ENCODE results near the gene POPDC3. TPM values are rescaled to one million over a fixed set of nuclear protein-coding genes. Genes with fewer than 3 reads are reported as not detected.
"Not testable (repeated sequence)": the region's sequence is repeated elsewhere in the genome, so short reads cannot be mapped to it uniquely, and the experiment has no call there.

The POPDC3 gene
- total RNA-seq, 1 donor from 2014 or later: 9.7 TPM

DNA sequence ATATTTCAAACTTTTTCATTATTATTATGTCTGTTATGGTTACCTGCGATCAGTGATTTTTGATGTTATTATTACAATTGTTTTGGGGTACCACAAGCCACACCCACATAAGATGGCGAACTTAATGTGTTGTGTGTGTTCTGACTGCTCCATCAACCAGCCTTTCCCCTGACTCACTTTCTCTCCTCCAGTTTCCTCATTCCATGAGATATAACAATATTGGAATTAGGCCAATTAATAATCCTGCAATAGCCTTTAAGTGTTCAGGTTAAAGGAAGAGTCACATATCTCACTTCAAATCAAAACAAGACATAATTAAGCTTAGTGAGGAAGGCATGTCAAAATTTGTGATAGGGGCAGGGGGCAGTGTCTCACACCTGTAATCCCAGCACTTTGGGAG, 16.3 kb upstream of the POPDC3 start:
- no peak for DNase-seq (ENCODE audit: extremely low read depth, low read depth, low spot score)

DNA sequence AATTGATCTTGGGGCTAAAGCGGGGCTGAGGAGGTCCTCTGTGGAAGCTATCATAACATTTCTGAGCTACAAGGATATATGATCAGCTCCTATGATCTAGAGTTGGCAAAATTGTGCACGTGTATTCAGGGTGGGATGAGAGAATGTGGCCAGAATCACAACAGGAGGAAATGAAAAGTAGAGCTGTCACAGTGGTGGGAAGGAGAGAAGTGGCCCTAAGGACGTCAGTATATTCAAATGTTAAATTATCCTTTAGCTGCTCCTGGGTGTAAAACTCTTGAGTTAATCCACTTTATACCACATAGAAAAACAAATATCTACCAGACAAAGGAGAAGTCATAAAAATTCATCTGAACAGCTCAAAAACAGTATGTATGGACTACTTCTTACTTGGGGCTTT, 14.8 kb upstream of the POPDC3 start:
- no peak for DNase-seq (ENCODE audit: extremely low read depth, low read depth, low spot score)

DNA sequence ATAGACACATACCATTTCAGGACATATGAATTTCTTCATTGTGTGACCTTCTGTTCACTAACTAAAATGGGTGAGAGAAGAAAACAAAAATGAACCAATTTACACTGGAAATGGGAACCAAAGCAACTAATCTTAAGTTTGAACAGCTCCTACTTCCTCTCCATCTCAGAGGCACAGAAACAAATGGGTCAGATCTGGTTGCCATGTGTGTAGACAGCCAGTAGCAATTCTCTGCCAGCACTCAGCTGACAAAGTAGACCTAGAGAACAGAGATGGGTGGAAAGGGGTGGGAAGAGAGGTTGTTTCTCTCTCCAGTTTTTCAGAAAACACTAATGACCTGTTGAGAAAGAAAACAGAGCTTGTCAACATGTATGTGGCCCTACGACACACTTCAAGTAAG, 14.3 kb upstream of the POPDC3 start:
- DNase-seq (ENCODE audit: extremely low read depth, low read depth, low spot score): no peak

DNA sequence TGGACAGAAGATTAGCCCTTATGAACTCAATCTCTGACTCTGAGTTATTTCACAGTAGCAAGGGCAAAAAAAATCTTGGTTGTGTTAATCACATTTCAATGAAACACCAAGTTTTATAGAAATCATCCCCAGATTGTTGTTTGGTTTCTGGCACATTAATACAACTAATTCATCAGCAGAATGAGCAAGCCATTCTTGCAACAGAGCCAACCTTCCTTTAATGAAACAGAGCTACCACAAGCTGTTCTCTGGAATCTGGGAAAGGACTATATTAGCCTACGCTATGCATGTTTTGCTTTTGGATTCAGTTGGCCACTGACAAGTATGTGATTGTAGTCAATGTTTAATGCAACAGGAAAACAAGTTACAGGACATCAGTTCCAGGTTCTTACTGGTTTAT, 13.8 kb upstream of the POPDC3 start:
- DNase-seq (ENCODE audit: extremely low read depth, low read depth, low spot score): no peak

DNA sequence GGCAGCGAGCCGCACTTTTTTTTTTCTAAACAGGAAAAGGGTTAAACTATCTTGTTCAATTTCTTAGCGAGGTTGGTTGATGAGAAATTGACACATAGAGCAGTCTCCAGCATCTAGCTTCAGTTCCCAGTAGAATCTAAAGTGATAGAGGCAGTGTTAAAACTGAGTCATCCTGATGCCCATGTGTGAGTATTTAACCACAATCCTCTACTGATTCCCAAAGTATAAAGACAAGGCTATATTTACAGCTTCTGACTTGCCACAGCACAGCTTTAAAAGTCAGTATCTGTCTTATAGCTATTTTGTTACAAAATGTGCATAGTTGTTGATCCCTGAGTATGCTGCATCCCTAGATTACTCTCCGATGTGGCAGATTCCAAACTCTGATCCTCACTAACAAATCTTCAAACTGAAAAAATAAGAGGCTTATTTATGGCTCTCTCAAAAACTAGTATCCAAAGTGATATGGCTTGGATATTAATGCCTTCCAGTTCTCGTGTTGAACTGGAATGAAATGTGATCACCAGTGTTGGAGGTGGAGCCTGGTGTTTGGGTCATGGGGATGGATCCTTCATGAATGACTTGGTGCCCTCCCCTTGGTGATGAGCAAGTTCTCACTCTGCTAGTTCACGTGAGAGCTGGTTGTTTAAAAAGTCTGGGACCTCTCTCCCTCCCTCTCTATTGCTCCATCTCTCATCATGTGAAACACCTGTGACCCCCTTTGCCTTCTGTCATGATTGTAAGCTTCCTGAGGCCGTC, 13.1 kb upstream of the POPDC3 start:
- no peak for DNase-seq (ENCODE audit: extremely low read depth, low read depth, low spot score)

DNA sequence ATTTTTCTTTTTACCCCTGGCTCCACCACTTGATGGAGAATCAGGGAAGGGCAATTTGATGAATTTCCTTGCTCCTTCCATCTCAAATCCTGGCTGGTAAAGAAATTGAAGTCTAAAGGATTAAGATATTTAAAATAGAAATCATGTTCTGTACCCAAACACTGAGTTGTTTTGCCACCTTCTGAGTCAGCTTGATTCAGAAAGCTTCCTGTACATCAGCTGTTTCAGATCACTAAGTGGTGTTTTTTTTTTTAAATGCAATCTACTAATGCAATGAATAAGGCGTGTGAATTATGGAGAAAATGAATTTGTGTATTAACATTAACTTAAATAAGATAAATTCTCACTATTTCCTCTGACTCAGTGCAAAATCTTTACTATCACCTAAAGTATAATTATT, 11.5 kb upstream of the POPDC3 start:
- DNase-seq (ENCODE audit: extremely low read depth, low read depth, low spot score): no peak

DNA sequence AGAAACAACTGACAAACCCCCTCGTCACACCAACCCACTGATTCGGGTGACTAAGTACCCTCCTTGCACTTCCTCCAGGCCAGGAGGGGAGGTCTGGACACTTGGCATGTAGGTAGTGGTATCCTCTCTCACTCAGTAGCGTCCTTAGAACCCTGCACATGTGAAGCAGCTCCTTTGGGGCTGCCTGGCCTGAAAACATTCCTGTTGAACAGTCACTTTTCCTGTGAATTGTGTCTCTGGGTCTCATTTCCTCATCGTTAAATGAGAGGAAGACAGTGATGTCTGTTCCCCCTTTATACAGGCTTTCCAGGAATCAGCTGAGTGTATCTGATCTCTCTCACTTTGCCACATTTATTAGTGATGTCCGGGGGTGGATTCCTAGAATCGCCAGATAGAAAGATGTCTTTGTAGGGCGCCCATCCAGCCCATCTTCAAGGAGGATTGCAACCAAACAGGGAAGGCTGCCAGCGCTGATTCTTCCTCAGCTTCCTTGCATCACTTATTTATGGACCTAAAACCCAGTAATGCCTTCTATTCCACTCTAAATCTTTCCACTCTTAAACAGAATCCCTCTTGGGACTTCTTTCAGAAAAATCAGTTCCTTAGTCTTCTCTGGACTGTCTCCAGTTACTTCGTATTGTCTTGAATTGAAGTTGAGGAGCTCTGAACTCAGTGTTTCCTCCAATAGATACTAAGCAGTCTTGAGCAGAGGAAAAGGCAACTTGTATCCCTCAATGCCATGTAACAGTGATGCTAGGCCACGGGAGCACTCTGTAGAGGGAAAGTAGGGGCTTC, 9.4 kb upstream of the POPDC3 start:
- DNase-seq (ENCODE audit: extremely low read depth, low read depth, low spot score): no peak

DNA sequence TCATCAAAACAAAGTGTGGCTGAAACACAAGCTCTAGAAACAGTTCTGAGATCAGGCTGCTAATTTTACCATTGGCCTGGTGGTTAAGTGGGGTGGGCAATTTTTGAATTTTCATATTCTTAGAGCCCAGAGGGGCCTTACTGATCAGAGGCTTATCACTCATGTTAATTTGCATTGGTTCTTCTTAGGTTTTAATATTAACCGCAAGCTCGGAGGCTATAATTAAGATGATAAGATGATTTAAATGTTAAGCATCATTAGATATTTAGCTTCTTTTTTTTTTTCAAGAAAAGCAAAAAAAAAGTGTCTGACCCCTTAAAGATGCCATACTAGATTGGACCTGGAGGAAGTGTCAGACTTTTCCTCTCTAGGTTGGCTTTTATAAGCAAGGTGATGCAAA, 8.4 kb upstream of the POPDC3 start:
- DNase-seq (ENCODE audit: extremely low read depth, low read depth, low spot score): no peak

DNA sequence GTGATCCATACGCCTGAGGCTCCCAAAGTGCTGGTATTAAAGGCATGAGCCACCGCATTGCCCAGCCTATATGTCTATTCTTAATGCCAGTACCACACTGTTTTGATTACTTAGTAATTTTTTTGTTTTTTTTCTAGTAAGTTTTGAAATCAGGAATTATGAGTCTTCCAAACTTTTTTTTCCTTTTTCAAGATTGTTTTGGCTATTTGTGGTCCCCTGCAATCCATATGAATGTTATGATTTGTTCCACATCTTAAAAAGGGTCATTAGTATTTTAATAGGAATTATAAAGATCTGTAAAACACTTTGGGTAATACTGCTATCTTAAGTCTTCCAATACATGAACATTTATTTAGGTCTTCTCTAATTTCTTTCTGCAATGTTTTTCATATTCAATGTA, 6.8 kb upstream of the POPDC3 start:
- DNase-seq (ENCODE audit: extremely low read depth, low read depth, low spot score): no peak

DNA sequence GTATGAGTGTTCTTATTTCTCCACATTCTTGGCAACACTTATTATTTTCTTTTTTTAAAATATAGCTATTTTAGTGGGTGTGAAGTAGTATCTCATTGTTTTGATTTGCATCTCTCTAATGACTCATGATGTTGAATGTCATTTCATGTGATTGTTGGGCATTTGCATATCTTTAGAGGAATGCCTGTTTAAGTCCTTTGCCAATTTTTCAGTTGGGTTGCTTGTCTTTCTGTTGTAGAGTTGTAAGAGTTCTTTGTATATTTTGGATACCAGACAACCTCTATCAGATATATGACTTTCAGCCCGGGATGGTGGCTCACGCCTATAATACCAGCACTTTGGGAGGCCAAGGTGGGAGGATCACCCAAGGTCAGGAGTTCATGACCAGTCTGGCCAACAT, 5.1 kb upstream of the POPDC3 start:
- no peak for DNase-seq (ENCODE audit: extremely low read depth, low read depth, low spot score)

DNA sequence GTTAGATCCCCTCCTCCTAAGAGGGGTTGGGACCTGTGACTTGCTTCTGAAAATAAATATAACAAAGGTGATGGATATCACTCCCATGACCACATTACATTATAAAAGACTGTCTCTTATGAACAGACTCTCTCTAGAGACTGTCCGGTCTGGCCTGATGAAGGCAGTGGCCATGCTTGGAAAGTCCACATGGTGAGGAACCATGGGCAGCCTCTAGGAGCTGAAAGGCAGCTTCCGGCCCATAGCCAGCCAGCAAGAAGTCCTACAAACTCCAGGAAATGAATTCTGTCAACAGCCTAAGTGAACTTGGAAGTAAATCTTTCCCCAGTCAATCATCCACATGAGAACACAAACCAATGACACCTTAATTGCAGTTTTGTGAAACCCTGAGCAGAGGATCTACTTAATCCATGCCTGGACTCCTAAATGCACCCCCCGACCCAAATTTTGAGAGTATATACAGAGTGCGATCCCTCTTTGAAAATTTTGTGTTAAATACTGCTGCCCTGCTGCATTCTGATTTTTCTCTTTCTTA, 2.2 kb upstream of the POPDC3 start:
- DNase-seq (ENCODE audit: extremely low read depth, low read depth, low spot score): no peak

DNA sequence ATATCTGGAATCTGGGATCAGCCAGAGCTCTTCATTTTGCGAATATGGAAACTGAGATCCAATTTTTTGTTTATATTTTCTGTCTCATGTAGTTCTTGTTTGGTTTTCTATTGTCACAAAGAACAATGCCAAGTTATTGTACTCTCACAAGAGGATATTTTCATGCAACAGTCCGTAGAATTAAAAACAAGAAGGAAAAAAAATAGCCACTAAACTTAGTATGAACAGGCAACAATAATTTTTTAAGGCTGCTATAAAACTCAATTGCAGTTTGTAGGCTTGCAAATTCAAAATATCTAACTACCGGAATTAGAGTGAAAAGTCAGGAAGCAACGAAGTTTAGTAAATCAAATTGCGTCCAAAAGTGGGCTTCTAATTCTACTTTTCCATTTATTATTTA, 1.2 kb downstream of the POPDC3 start:
- no peak for DNase-seq (ENCODE audit: extremely low read depth, low read depth, low spot score)

DNA sequence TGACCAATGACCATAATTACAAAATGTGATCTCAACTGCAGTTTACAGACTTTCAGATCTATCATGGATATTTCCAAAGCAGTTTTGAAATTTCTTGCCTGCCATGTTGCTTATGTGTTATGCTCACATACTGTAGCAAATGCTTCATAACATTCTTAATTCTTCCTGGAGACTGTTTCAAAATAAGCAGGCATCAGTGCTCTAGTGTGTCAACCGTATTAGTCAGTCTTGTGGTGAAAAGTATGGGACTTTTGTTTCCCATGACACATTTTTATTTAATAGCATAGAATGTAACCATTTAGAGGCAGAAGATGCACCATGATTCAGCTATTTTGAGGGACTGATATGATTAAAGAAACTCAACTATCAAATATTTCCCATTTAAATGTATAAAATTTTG, 1.7 kb downstream of the POPDC3 start:
- no peak for DNase-seq (ENCODE audit: extremely low read depth, low read depth, low spot score)

DNA sequence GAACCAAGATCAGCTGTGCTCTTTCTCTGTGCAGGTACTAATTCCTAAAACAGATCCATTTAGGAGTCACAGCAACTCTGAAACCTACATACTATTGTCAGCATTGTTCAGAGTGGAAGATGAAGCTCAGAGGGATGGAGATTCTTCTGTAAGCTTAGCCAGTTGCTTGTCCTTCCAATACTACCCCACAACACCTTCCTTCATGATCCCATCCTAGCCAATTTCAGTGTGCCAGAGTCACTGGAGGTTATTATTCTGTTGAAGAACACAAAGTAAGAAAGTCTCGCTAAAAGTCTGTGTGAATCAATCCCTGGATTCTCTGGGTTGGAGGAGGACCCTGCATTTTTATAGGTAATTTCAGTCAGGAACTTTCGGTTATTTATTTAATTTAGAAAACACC, 2.3 kb downstream of the POPDC3 start:
- no peak for DNase-seq (ENCODE audit: extremely low read depth, low read depth, low spot score)

DNA sequence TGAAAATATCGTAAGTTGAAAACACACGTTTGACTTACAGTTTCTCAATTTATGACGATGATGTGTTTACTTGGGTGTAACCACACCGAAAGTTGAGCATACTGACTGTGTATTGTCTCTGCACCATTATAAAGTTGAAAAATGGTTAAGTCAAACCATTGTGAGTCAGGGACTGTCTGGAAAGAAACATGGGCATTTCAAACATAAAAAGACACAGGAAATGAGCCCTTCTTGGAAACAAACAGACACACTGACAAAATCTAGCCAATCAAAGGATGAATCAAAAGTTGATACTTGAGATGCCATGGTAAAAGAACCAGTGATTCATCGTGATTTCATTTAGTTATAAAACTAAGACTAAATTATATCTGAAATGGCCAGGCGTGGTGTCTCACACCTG, 5.3 kb downstream of the POPDC3 start:
- DNase-seq (ENCODE audit: extremely low read depth, low read depth, low spot score): no peak

DNA sequence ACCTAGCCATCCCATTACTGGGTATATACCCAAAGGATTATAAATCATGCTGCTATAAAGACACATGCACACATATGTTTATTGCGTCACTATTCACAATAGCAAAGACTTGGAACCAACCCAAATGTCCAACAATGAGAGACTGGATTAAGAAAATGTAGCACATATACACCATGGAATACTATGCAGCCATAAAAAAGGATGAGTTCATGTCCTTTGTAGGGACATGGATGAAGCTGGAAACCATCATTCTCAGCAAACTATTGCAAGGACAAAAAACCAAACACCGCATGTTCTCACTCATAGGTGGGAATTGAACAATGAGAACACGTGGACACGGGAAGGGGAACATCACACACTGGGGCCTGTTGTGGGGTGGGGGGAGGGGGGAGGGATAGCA, 7.3 kb downstream of the POPDC3 start:
- DNase-seq (ENCODE audit: extremely low read depth, low read depth, low spot score): not testable (repeated sequence)

DNA sequence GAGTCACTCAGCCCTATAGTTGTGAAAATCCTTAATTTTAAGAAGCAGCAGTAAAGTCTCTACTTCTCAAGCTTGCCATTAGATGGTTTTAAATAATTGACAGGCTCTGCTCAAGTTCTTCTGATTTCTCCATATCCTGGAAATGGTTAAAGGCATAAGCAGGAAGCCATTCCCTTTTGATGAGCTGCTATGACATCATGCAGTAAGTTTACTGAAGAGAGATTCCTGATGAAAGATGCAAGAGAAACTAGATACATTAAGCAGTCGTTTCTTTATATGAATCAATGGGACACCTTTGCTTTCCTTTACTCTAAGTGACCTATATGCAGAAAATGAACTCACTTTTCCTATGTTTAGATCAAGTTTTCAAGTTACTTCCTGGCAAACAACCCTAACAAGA, 9.8 kb downstream of the POPDC3 start:
- DNase-seq (ENCODE audit: extremely low read depth, low read depth, low spot score): no peak

DNA sequence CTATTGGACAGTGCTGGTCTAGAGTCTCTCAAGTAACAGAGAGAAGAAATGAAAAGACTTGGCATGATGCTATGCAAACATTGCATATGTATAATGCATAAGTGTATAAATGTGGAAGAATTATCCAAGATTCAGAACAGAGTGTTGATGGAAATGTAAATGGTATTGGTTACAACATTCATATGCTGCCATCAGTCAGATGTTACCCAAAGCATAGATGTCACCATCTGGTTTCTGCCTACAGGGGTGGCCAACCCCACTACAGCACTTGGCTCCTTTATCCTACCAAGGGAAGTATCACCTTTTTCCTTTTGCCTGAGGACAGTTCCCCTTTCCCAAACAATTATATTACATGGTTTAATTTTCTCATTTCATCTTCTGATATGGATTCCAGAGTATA, 11.9 kb downstream of the POPDC3 start:
- DNase-seq (ENCODE audit: extremely low read depth, low read depth, low spot score): no peak

DNA sequence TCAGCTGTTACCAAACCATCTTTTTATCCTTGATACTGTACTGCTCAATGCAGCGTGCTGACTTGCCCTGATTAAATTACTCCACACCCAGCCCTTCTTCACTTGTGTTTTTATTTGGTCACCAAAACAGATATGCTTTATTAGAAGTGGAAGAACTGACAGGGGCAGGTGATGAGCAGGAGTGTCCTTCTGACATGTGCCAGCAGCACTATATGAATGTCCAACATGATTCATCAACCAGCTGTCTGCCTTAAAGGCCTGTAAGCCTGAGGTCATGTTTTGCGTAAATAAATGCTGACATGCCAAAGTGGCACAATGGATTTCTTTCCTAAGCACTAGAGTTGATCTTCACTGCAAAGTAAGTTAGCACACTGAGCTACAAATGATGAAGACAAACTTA, 15.4 kb downstream of the POPDC3 start:
- no peak for DNase-seq (ENCODE audit: extremely low read depth, low read depth, low spot score)

DNA sequence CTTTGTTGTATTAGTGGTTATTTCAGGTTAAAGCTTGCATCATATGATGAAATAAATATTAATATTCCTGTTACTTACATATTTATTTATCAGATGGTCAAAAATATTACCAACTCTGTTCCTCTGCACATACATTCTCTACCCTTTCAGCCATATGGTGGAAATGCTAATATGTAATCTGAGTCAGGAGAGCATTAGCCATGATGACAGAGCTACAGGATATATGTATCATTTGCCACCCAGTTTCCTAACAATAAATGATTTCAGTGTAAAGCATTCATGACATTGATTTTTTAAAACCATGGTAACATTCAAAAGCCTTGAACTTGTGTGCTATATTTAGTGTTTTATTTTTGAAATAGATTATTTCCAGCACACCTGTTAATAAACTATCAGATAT, 16.6 kb downstream of the POPDC3 start:
- no peak for DNase-seq (ENCODE audit: extremely low read depth, low read depth, low spot score)

DNA sequence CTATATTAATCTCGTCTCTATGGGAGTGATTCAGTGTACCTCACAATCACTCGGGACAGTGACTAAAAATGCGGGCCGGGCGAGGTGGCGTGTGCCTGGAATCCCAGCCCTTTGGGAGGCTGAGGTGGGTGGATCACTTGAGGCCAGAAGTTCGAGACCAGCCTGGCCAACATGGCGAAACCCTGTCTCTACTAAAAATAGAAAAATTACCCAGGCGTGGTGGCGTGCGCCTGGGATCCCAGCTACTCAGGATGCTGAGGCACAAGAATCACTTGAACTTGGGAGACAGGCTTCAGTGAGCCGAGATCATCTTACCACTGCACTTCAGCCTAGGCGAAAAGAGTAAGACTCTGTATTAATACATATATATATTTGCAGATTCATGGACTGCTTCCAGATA, 17.4 kb downstream of the POPDC3 start:
- DNase-seq (ENCODE audit: extremely low read depth, low read depth, low spot score): no peak

DNA sequence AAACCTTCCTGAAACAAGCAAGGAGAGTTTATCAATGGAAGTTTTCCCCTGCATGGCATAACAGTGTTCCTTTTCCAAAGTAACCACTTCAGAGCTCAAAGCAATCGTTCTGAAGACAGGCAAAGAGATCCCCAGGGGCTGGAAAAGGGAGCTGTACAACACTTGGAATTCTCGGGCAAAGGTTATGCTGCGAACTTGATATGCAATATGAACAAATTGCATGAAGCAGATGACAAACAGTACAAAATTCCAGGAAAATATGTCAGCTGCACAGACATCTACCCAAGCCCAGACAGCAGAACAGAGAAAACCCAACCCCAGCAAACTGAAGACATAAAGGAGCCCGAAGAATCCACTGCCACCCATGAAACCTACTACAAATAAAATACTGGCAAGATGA, 18.4 kb downstream of the POPDC3 start:
- no peak for DNase-seq (ENCODE audit: extremely low read depth, low read depth, low spot score)

All from glomerular endothelial cell (primary cell).